HG03457 (cell line): Measurements from ENCODE around the gene NDUFAF8.

Experiments
- ATAC-seq: cut with Tn5 transposase; IDR thresholded peaks from one replicate; pipeline ENCODE4 v1.9.1; 2021; ENCODE audit warnings: moderate number of reproducible peaks; ENCODE audit not compliant: unreplicated experiment

NDUFAF8 gene

GRCh38 chr17:81267390-81268067 is 28.4 kb downstream of the NDUFAF8 start:
- no peak for ATAC-seq

- ATAC-seq = no peak
Observed at GRCh38 chr17:81270279-81270678, 31.2 kb downstream of the NDUFAF8 start.

- no peak for ATAC-seq
Observed at GRCh38 chr17:81271226-81271625, 32.1 kb downstream of the NDUFAF8 start.

- ATAC-seq = no peak
Observed at GRCh38 chr17:81272616-81273015, 33.5 kb downstream of the NDUFAF8 start.

GRCh38 chr17:81273698-81274470 is 34.8 kb downstream of the NDUFAF8 start:
- no peak for ATAC-seq

- ATAC-seq = no peak
Observed at GRCh38 chr17:81274471-81274855, 35.3 kb downstream of the NDUFAF8 start.

- ATAC-seq = no peak
Observed at GRCh38 chr17:81276781-81277180, 37.7 kb downstream of the NDUFAF8 start.

- no peak for ATAC-seq
Observed at GRCh38 chr17:81277421-81277820, 38.3 kb downstream of the NDUFAF8 start.

GRCh38 chr17:81277946-81278693 is 39.0 kb downstream of the NDUFAF8 start:
- ATAC-seq = no peak

GRCh38 chr17:81278831-81279230 is 39.7 kb downstream of the NDUFAF8 start:
- ATAC-seq = no peak

GRCh38 chr17:81279278-81280275 is 40.5 kb downstream of the NDUFAF8 start:
- ATAC-seq = no peak

GRCh38 chr17:81280571-81280970 is 41.5 kb downstream of the NDUFAF8 start:
- ATAC-seq = no peak

- no peak for ATAC-seq
Observed at GRCh38 chr17:81282141-81282540, 43.0 kb downstream of the NDUFAF8 start.

GRCh38 chr17:81282876-81283275 is 43.8 kb downstream of the NDUFAF8 start:
- ATAC-seq = no peak

GRCh38 chr17:81285179-81285878 is 46.2 kb downstream of the NDUFAF8 start:
- ATAC-seq = no peak

- no peak for ATAC-seq
Observed at GRCh38 chr17:81285894-81286293, 46.8 kb downstream of the NDUFAF8 start.

GRCh38 chr17:81286491-81287145 is 47.5 kb downstream of the NDUFAF8 start:
- no peak for ATAC-seq

GRCh38 chr17:81287152-81287551 is 48.0 kb downstream of the NDUFAF8 start:
- no peak for ATAC-seq

GRCh38 chr17:81287741-81288430 is 48.8 kb downstream of the NDUFAF8 start:
- ATAC-seq = no peak
